K562 (cell line): Measurements from ENCODE around the gene ACSBG1. TPM values are rescaled to one million over a fixed set of nuclear protein-coding genes. Genes with fewer than 3 reads are reported as not detected.

Experiments
- ATAC-seq: fragments of 200-7000 bp; cut with Tn5 transposase; 3 replicates; pipeline ENCODE4 v1.9.1; 2020; ENCODE audit warnings: moderate library complexity
- BruUV-seq: library from RNA; stranded (reverse); fragments of 400-500 nt; replicated peaks from 2 replicates; lab custom pipeline; 2021; lab: Mats Ljungman, UMichigan
- CTCF ChIA-PET: fragments of 300-600 bp; formaldehyde crosslinking; extraction: SDS; loops from one replicate; lab custom pipeline; 2021; ENCODE audit warnings: low intra/inter-chr PET ratio; lab: Yijun Ruan, JAX
- POLR2A ChIA-PET: fragments of 300-600, 350-650 bp; sonication (Branson Sonifier 250); formaldehyde crosslinking; extraction: SDS; loops from one replicate; lab custom pipeline; 2021; ENCODE audit warnings: antibody characterized with exemption, inconsistent platforms; lab: Yijun Ruan, JAX
- DNase-seq, 4 experiments: peaks; one replicate each; pipeline versions ENCODE4 v3.0.0 to v3.0.0-alpha.2; 2011 to 2018; ENCODE audit warnings: low spot score in 3 of 4, mixed read lengths in 3 of 4; ENCODE audit errors: extremely low read depth in 1 of 4
- FAIRE-seq: peaks from 2 replicates; lab custom pipeline; 2011; peaks lifted over from hg19 to GRCh38; lab: Jason Lieb, UNC
- H2AFZ ChIP-seq: 2 replicates; pipeline ENCODE4 v1.6.0; 2011; ENCODE audit warnings: low read depth, low read length, control low read depth, inconsistent platforms
- H3K27ac ChIP-seq: fragments of 200-600 bp; 3 replicates; pipeline ENCODE4 v1.8.0; 2011; ENCODE audit warnings: low read depth, mild to moderate bottlenecking, control low read depth, inconsistent platforms, low read length, moderate library complexity, mixed read lengths; ENCODE audit errors: extremely low read depth
- H3K27me3 ChIP-seq, 2 experiments: fragments of 300-600 bp in 1 of 2; 2 replicates in 1 of 2; 3 replicates in 1 of 2; pipeline versions ENCODE4 v1.6.0 to v1.8.0; 2011; ENCODE audit warnings: inconsistent platforms in 2 of 2, low read length in 2 of 2, mild to moderate bottlenecking in 1 of 2, mixed read lengths in 1 of 2, moderate library complexity in 1 of 2; ENCODE audit not compliant: control insufficient read depth in 2 of 2, insufficient read depth in 2 of 2
- H3K36me3 ChIP-seq: fragments of 300-600 bp; 3 replicates; pipeline ENCODE4 v1.8.0; 2011; ENCODE audit warnings: mild to moderate bottlenecking, low read length, inconsistent platforms; ENCODE audit not compliant: control insufficient read depth, insufficient read depth
- H3K4me1 ChIP-seq, 2 experiments: fragments of 200-600 bp in 1 of 2; replicated peaks in 1 of 2; 2 replicates in 1 of 2; 3 replicates in 1 of 2; pipeline versions ENCODE4 v1.5.1 to v1.8.0; 2011; ENCODE audit warnings: inconsistent platforms in 2 of 2, low read length in 2 of 2, mild to moderate bottlenecking in 1 of 2, mixed read lengths in 1 of 2, moderate library complexity in 1 of 2; ENCODE audit not compliant: control insufficient read depth in 2 of 2, insufficient read depth in 2 of 2
- H3K4me2 ChIP-seq: 2 replicates; pipeline ENCODE4 v1.6.1; 2011; ENCODE audit warnings: low read length, control low read depth, inconsistent platforms, mixed read lengths; ENCODE audit not compliant: insufficient read depth
- H3K4me3 ChIP-seq: fragments of 200-600 bp; sonication (generic), shearing (Covaris generic); 2 replicates; pipeline ENCODE4 v1.5.1; 2016; ENCODE audit warnings: control low read depth, inconsistent platforms
- H3K79me2 ChIP-seq: fragments of 200-600 bp; 3 replicates; pipeline ENCODE4 v1.8.0; 2011; ENCODE audit warnings: low read length, inconsistent platforms; ENCODE audit not compliant: control insufficient read depth, insufficient read depth
- H3K9ac ChIP-seq, 2 experiments: 2 replicates each; pipeline versions ENCODE4 v1.6.0 to v1.6.1; 2011; ENCODE audit warnings: low read depth in 2 of 2, low read length in 2 of 2, control low read depth in 1 of 2, inconsistent platforms in 1 of 2, mild to moderate bottlenecking in 1 of 2, mixed read lengths in 1 of 2; ENCODE audit not compliant: insufficient read depth in 1 of 2
- H3K9me1 ChIP-seq: one replicate; pipeline ENCODE4 v1.6.0; 2011; ENCODE audit warnings: inconsistent platforms, mild to moderate bottlenecking, low read length, moderate library complexity; ENCODE audit not compliant: control insufficient read depth, insufficient read depth
- H3K9me3 ChIP-seq: replicated peaks from 2 replicates; pipeline ENCODE4 v1.5.1; 2011; ENCODE audit warnings: low read depth, low read length, inconsistent platforms; ENCODE audit not compliant: control insufficient read depth, insufficient read depth
- H4K20me1 ChIP-seq: replicated peaks from 2 replicates; pipeline ENCODE4 v1.6.1; 2011; ENCODE audit warnings: low read length, inconsistent platforms, mixed read lengths; ENCODE audit not compliant: control insufficient read depth, insufficient read depth
- ARID2 ChIP-seq: fragments of 450-650 bp; IDR thresholded peaks from 2 replicates; pipeline ENCODE4 v1.6.1; 2017; ENCODE audit warnings: antibody characterized with exemption, mild to moderate bottlenecking
- E2F6 ChIP-seq, 2 experiments: IDR thresholded peaks; 2 replicates each; pipeline ENCODE4 v1.6.1; 2011; ENCODE audit warnings: borderline replicate concordance in 1 of 2, control low read depth in 1 of 2, low read depth in 1 of 2, low read length in 1 of 2, mild to moderate bottlenecking in 1 of 2, mixed read lengths in 1 of 2, moderate library complexity in 1 of 2; ENCODE audit not compliant: insufficient read depth in 1 of 2, insufficient read length in 1 of 2, poor library complexity in 1 of 2, severe bottlenecking in 1 of 2; ENCODE audit errors: extremely low read depth in 1 of 2
- ETV5 ChIP-seq: sonication (generic); formaldehyde crosslinking; IDR thresholded peaks from 2 replicates; pipeline ENCODE4 v1.4.0; 2020; ENCODE audit warnings: low read depth, mild to moderate bottlenecking, missing genetic modification reagents
- MCM7 ChIP-seq, 2 experiments: fragments of 450-650 bp; IDR thresholded peaks; 2 replicates each; pipeline ENCODE4 v1.6.1; 2016 to 2018
- MTA1 ChIP-seq: fragments of 450-650 bp; IDR thresholded peaks from 2 replicates; pipeline ENCODE4 v1.6.1; 2017; ENCODE audit warnings: borderline replicate concordance
- ZBTB43 ChIP-seq: sonication (generic); formaldehyde crosslinking; IDR thresholded peaks from 2 replicates; pipeline ENCODE4 v1.8.0; 2023; ENCODE audit warnings: mild to moderate bottlenecking, missing genetic modification reagents
- WGBS: fragments of 100-300 bp; shearing (Covaris generic); methylation state at CpG from one replicate; pipeline ENCODE4 v1.1.6; 2016; ENCODE audit warnings: low coverage, mixed read lengths; ENCODE audit not compliant: insufficient coverage; ENCODE audit errors: missing lambda C conversion rate; 5-methylcytosine and 5-hydroxymethylcytosine counted together
- in situ Hi-C: fragments of 300-500 bp; cut with MboI; formaldehyde crosslinking; loops from 4 replicates; pipeline ENCODE4 v1.15.0; 2018; ENCODE audit warnings: inconsistent platforms, mixed read lengths
- intact Hi-C: fragments of 100-400 bp; cut with micrococcal nuclease; formaldehyde crosslinking; loops from 2 replicates; pipeline ENCODE4 v1.14.2; 2022
- polyA plus RNA-seq, 8 experiments: library from polyadenylated mRNA; depleted of rRNA in 4 of 8; stranded (reverse) in 5 of 8; unstranded in 3 of 8; fragments of >200 nt; fragmentation: Nextera tagmentation in 2 of 8; fragmentation: Illumina TruSeq in 1 of 8; extraction: Ambion mirVana in 2 of 8; extraction: Trizol in 1 of 8; gene quantifications; 2 replicates each; pipeline versions ENCODE4 v1.2.1 to v1.2.3, GENCODE V29; 2011 to 2014; ENCODE audit warnings: inconsistent platforms in 1 of 8, missing spikeins in 1 of 8
- total RNA-seq, 7 experiments: library from RNA; depleted of rRNA in 6 of 7; stranded (reverse); fragments of >200 nt in 6 of 7; fragmentation: Illumina TruSeq in 2 of 7; extraction: Trizol in 2 of 7; gene quantifications; 2 replicates each; pipeline versions ENCODE4 v1.2.1 to v1.2.3, GENCODE V29; 2011 to 2021; ENCODE audit warnings: low replicate concordance in 1 of 7

The ACSBG1 gene
- total and polyA plus RNA-seq, 9 of the 15 experiments (the other 6 are each of a cell fraction or from before 2014, with no cell fraction given), result 0.36 to 6.4 (median 2.5) TPM

DNA sequence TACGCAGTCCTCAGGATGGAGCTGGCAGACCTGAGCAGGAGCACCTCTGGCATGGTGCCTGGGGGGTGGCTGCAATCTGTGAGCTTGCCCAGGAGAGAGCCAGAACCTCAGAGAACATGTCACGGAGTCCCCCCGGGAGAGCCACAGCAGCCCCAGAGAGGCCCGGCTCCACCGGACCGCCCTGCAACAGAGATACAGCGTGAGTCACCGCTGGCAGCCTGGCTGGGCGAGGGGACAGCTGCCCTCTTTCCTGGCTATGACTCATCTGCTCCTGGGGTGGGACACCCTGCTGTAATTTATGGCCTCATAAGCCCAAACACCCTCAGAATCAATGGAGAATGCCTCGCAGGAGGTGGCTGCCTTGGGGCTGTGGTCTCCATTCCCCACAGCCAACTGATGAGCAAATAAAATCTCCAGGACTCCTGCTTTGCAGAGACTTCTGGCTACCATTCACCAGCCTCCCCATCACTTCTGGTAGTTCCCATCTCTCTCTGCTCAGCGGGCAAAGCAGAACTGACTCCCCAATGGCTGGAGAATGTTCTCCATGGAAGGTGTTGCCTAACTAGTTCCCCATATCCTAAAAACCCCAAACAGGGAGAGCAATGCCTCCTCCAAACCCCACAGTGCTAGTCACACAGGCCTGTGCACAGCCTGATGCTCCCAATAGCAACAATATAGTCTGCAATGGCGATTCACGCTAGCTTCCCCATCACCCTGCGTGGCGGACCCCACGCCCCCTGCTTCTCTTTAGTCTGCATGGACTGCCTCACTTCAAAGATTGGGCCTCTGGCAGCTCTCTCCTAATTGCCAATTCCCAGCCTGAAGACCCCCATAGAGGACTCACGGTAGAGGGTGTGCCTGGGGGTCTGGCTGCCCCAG, 21.6 kb downstream of the ACSBG1 start (continued):
- TF ChIP-seq MCM7 (IDR thresholded peaks at IDR 0.05) (no peak), E2F6 (IDR thresholded peaks at IDR 0.05; ENCODE audit: borderline replicate concordance in 1 of 2, extremely low read depth in 1 of 2, insufficient read depth in 1 of 2, insufficient read length in 1 of 2, low read depth in 1 of 2, low read length in 1 of 2, poor library complexity in 1 of 2, severe bottlenecking in 1 of 2) (no peak), ARID2 (no peak), ZBTB43 (CRISPR knock-in tag) (no peak)
- TF ChIP-seq, all 486 proteins: peak for 29

DNA sequence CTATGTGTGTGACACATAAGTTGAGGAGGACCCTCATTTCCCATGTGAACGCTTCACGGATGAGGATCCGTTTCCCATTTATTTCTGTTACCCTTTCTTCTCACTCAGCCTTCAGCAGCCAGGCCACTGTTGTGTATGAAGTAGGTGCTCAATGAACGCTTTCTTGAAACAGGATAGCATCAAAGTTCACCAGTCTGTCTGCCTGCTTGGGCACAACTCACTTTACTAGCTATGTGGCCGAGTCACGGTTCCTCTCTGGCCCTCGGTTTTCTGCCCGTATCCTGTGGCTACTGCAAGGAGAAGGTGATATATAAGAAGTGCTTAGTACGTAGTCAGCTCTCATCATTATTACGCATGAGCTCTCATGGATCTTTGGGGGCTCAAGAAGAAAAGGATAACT, 22.4 kb downstream of the ACSBG1 start:
- Histone ChIP-seq H3K79me2 (no peaks in the 10 kb centered on the region), H3K36me3 (no peaks in the 10 kb centered on the region), H3K4me3 (no peak overlapping the region), H3K4me2 (peak overlapping the region; percentile 9; the same call in 1 of the 2 replicates), H3K27me3 (peaks cover 2 to 12% of the 10 kb centered on the region in 2 experiments; a peak in 3 of 5 replicates), H3K9ac (no peak overlapping the region), H4K20me1 (0 out of 2 replicates have a peak, but pooled peaks cover 3% of the 10 kb centered on the region), H3K27ac (no peak overlapping the region; the same call in 2 of the 3 replicates), H3K9me3 (no peaks in the 10 kb centered on the region), H2AFZ (no peak overlapping the region), H3K4me1 (peaks cover 13 to 24% of the 10 kb centered on the region in 2 experiments; a peak in 4 of 5 replicates), H3K9me1 (no peaks in the 10 kb centered on the region)
- BruUV-seq, result no TSS peak
- POLR2A ChIA-PET, result interaction anchor here (0.6 to 1.2 kb wide), 2 partner anchors 22 to 43 kb away, joined by 3 read pairs; no protein-coding TSS in a partner anchor
- TF ChIP-seq MTA1 (no peak), ETV5 (0 out of 2 replicates have a peak, but pooled peaks have one; percentile 5)
- CTCF ChIA-PET, result no interaction called here
- DNase-seq (no peak), FAIRE-seq (peak; percentile 46), ATAC-seq (no peak)
- intact Hi-C loops, result no loop called here
- in situ Hi-C loops, result no loop called here
- whole genome bisulfite sequencing, result 37% methylated on average over 10 of the region's 10 CpGs
